Left lung (tissue), 10 donors: Measurements from ENCODE around the gene CGB5. TPM values are rescaled to one million over a fixed set of nuclear protein-coding genes. Genes with fewer than 3 reads are reported as not detected.
"Not testable (repeated sequence)": the region's sequence is repeated elsewhere in the genome, so short reads cannot be mapped to it uniquely, and the experiment has no call there.

Experiments
- ATAC-seq: fragments of 200-7000 bp; cut with Tn5 transposase; one replicate; pipeline ENCODE4 v1.9.1; 2020; ENCODE audit warnings: moderate library complexity
- DNase-seq, 4 donors: peaks; one replicate each; pipeline ENCODE4 v3.0.0-alpha.2; 2013 to 2020
- H3K27ac ChIP-seq, 2 donors: fragments of 200-600 bp; sonication (generic) in 1 of 2; one replicate each; pipeline versions ENCODE4 v1.5.0 to v1.8.0; 2020 to 2021
- H3K27me3 ChIP-seq, 2 donors: fragments of 200-600 bp; sonication (generic) in 1 of 2; one replicate each; pipeline versions ENCODE4 v1.5.0 to v1.8.0; 2020 to 2021
- H3K36me3 ChIP-seq, 2 donors: fragments of 200-600 bp; sonication (generic) in 1 of 2; one replicate each; pipeline versions ENCODE4 v1.5.0 to v1.8.0; 2020 to 2021
- H3K4me1 ChIP-seq, 2 donors: fragments of 200-600 bp; one replicate each; pipeline ENCODE4 v1.8.0; 2021
- H3K4me3 ChIP-seq, 2 donors: fragments of 200-600 bp; sonication (generic) in 1 of 2; one replicate each; pipeline versions ENCODE4 v1.5.0 to v1.8.0; 2020 to 2021; ENCODE audit warnings: mild to moderate bottlenecking in 1 of 2
- H3K9me3 ChIP-seq, 2 donors: fragments of 200-600 bp; sonication (generic) in 1 of 2; one replicate each; pipeline versions ENCODE4 v1.5.0 to v1.8.0; 2020 to 2021
- CTCF ChIP-seq, 2 donors: fragments of 200-600 bp; sonication (generic) in 1 of 2; IDR thresholded peaks; one replicate each; pipeline versions ENCODE4 v1.5.0 to v1.8.0; 2021; ENCODE audit warnings: antibody characterized with exemption in 2 of 2
- intact Hi-C, 2 donors: fragments of 100-400 bp; cut with DNase I; formaldehyde crosslinking; loops; one replicate each; pipeline versions ENCODE4 v1.11.2 to v1.14.2; 2022
- polyA plus RNA-seq, 6 donors: library from polyadenylated mRNA; unstranded; fragments of 120-200 nt; gene quantifications; one replicate each; pipeline ENCODE4 v1.2.1, GENCODE V29; 2013; ENCODE audit not compliant: insufficient read length in 6 of 6
- total RNA-seq, 2 donors: library from RNA; stranded (reverse); fragmentation: NEBNext Ultra II Directional; extraction: Animal tissue kit (Norgen Biotek cat#: 25700); gene quantifications; one replicate each; pipeline ENCODE4 v1.2.1, GENCODE V29; 2021
- donor health status: DM: no; HTN: yes; CAD: no.
- donor health status: DM: no; HTN: no; CAD: no.

Gene CGB5
- total and polyA plus RNA-seq, 8 donors = 0.50 TPM; not detected in 7

- H3K27me3 ChIP-seq = peaks cover 32 to 48% of the 10 kb centered on the region in 2 donors
- H3K36me3 ChIP-seq, H3K4me3 ChIP-seq, intact Hi-C loops, H3K9me3 ChIP-seq, H3K27ac ChIP-seq: not testable (repeated sequence)
- H3K4me1 ChIP-seq = peaks cover 0 to 10% of the 10 kb centered on the region in 2 donors
- peak; percentile 54 for ATAC-seq
- DNase-seq = peak in 2 of 4 donors; percentile 58 to 67
- peak; percentile 62 to 69 for TF ChIP-seq CTCF (IDR thresholded peaks at IDR 0.05)
Observed at GRCh38 chr19:49074869-49075268, 31.2 kb downstream of the CGB5 start.

- ATAC-seq (no peak), DNase-seq (no peak)
Observed at GRCh38 chr19:49080392-49080791, 36.7 kb downstream of the CGB5 start.

GRCh38 chr19:49081273-49081672 is 37.6 kb downstream of the CGB5 start:
- Histone ChIP-seq H3K9me3 (no peaks in the 10 kb centered on the region), H3K36me3 (no peaks in the 10 kb centered on the region), H3K4me3 (no peak overlapping the region), H3K4me1 (peaks cover 4 to 10% of the 10 kb centered on the region in 2 donors), H3K27me3 (no peaks in the 10 kb centered on the region), H3K27ac (no peak overlapping the region)
- intact Hi-C loops = no loop called here
- ATAC-seq (no peak), DNase-seq (no peak)
- TF ChIP-seq CTCF (IDR thresholded peaks at IDR 0.05) = no peak

More at GRCh38 chr19:49080392-49080791, 36.7 kb downstream of the CGB5 start:
- Histone ChIP-seq H3K9me3 (no peaks in the 10 kb centered on the region), H3K4me1 (peaks cover 0 to 5% of the 10 kb centered on the region in 2 donors), H3K4me3 (no peak overlapping the region), H3K27me3 (no peaks in the 10 kb centered on the region), H3K36me3 (no peaks in the 10 kb centered on the region), H3K27ac (no peak overlapping the region)
- no peak for TF ChIP-seq CTCF (IDR thresholded peaks at IDR 0.05)
- intact Hi-C loops = no loop called here

GRCh38 chr19:49084206-49085019 is 40.8 kb downstream of the CGB5 start:
- no peaks in the 10 kb centered on the region for H3K27me3 ChIP-seq
- peak overlapping the region; percentile 90 to 99 for H3K4me3 ChIP-seq
- TF ChIP-seq CTCF (IDR thresholded peaks at IDR 0.05) = no peak
- intact Hi-C loops = no loop called here
- H3K27ac ChIP-seq = peak overlapping the region; percentile 69 to 86
- H3K9me3 ChIP-seq = no peaks in the 10 kb centered on the region
- ATAC-seq = no peak
- H3K36me3 ChIP-seq = peaks cover 0 to 25% of the 10 kb centered on the region in 2 donors
- peaks cover 12 to 35% of the 10 kb centered on the region in 2 donors for H3K4me1 ChIP-seq
- DNase-seq = no peak

GRCh38 chr19:49085020-49085867 is 41.6 kb downstream of the CGB5 start, which contains the start of gene SNRNP70:
Gene SNRNP70, plus strand, starts transcription at chr19:49085451. Its CDS starts 964 bp downstream, at chr19:49086415.
- intact Hi-C loops = no loop called here
- Histone ChIP-seq H3K27ac (peak within 1 kb of the TSS; percentile 69 to 86), H3K4me3 (peak within 1 kb of the TSS; percentile 90 to 99), H3K9me3 (no peaks in the 10 kb centered on the region), H3K36me3 (peaks cover 2 to 33% of the 10 kb centered on the region in 2 donors), H3K4me1 (peaks cover 12 to 35% of the 10 kb centered on the region in 2 donors), H3K27me3 (no peaks in the 10 kb centered on the region)
- DNase-seq (peak; percentile 99 to 100 (median 99)), ATAC-seq (peak; percentile 99)
- peak in 1 of 2 donors; percentile 7 for TF ChIP-seq CTCF (IDR thresholded peaks at IDR 0.05)
